HEK293 (cell line): ENCODE measurements around the gene DPH7.

ENCODE experiments used
- GLI2 ChIP-seq: fragments of 450-650 bp; formaldehyde crosslinking; IDR thresholded peaks from 2 replicates; pipeline ENCODE4; 2017; ENCODE audit warnings: missing biosample characterization, missing genetic modification characterization, low read depth, borderline replicate concordance
- KLF16 ChIP-seq: fragments of 450-650 bp; formaldehyde crosslinking; IDR thresholded peaks from 2 replicates; pipeline ENCODE4 v1.5.1; 2017; ENCODE audit warnings: missing biosample characterization, missing genetic modification characterization
- SCRT2 ChIP-seq: fragments of 450-650 bp; formaldehyde crosslinking; IDR thresholded peaks from 2 replicates; pipeline ENCODE4 v1.5.1; 2016; ENCODE audit warnings: missing biosample characterization, missing genetic modification characterization
- WT1 ChIP-seq: fragments of 450-650 bp; formaldehyde crosslinking; IDR thresholded peaks from 2 replicates; pipeline ENCODE4 v1.5.1; 2016; ENCODE audit warnings: missing biosample characterization, missing genetic modification characterization
- ZBTB1 ChIP-seq: fragments of 450-650 bp; formaldehyde crosslinking; IDR thresholded peaks from 2 replicates; pipeline ENCODE4 v1.5.1; 2016; ENCODE audit warnings: missing biosample characterization, missing genetic modification characterization
- ZBTB44 ChIP-seq: fragments of 450-650 bp; IDR thresholded peaks from 2 replicates; pipeline ENCODE4 v1.5.1; 2018; ENCODE audit warnings: missing biosample characterization, mild to moderate bottlenecking, missing genetic modification characterization
- ZIC2 ChIP-seq: fragments of 450-650 bp; formaldehyde crosslinking; IDR thresholded peaks from 2 replicates; pipeline ENCODE4 v1.5.1; 2016; ENCODE audit warnings: missing biosample characterization, missing genetic modification characterization
- ZNF10 ChIP-seq: fragments of 450-650 bp; formaldehyde crosslinking; IDR thresholded peaks from 2 replicates; pipeline ENCODE4 v1.5.1; 2017; ENCODE audit warnings: missing biosample characterization, missing genetic modification characterization
- ZNF157 ChIP-seq: fragments of 450-650 bp; formaldehyde crosslinking; IDR thresholded peaks from 2 replicates; pipeline ENCODE4 v1.5.1; 2016; ENCODE audit warnings: missing biosample characterization, missing genetic modification characterization
- ZNF19 ChIP-seq: fragments of 450-650 bp; formaldehyde crosslinking; IDR thresholded peaks from 2 replicates; pipeline ENCODE4; 2016; ENCODE audit warnings: missing biosample characterization, missing genetic modification characterization, low read depth
- ZNF214 ChIP-seq: fragments of 450-650 bp; formaldehyde crosslinking; IDR thresholded peaks from 2 replicates; pipeline ENCODE4 v1.5.1; 2017; ENCODE audit warnings: missing biosample characterization, mild to moderate bottlenecking, missing genetic modification characterization, borderline replicate concordance
- ZNF302 ChIP-seq: fragments of 450-650 bp; formaldehyde crosslinking; IDR thresholded peaks from 2 replicates; pipeline ENCODE4 v1.5.1; 2016; ENCODE audit warnings: missing biosample characterization, missing genetic modification characterization, low read depth
- ZNF350 ChIP-seq: fragments of 450-650 bp; formaldehyde crosslinking; IDR thresholded peaks from 2 replicates; pipeline ENCODE4 v1.5.0; 2017; ENCODE audit warnings: missing biosample characterization, mild to moderate bottlenecking, missing genetic modification characterization
- ZNF362 ChIP-seq: fragments of 450-650 bp; formaldehyde crosslinking; IDR thresholded peaks from 2 replicates; pipeline ENCODE4 v1.5.1; 2016; ENCODE audit warnings: missing biosample characterization, missing genetic modification characterization
- ZNF558 ChIP-seq: fragments of 450-650 bp; formaldehyde crosslinking; IDR thresholded peaks from 2 replicates; pipeline ENCODE4 v1.5.1; 2016; ENCODE audit warnings: missing biosample characterization, missing genetic modification characterization
- ZNF610 ChIP-seq: fragments of 450-650 bp; formaldehyde crosslinking; IDR thresholded peaks from 2 replicates; pipeline ENCODE4 v1.5.1; 2016; ENCODE audit warnings: missing biosample characterization, missing genetic modification characterization, borderline replicate concordance
- ZNF624 ChIP-seq: fragments of 450-650 bp; formaldehyde crosslinking; IDR thresholded peaks from 2 replicates; pipeline ENCODE4 v1.5.1; 2017; ENCODE audit warnings: missing biosample characterization, missing genetic modification characterization
- ZNF626 ChIP-seq: fragments of 450-650 bp; sonication (Bioruptor Pico); formaldehyde crosslinking; IDR thresholded peaks from 2 replicates; pipeline ENCODE4 v1.5.1; 2018; ENCODE audit warnings: missing biosample characterization, missing genetic modification characterization, inconsistent platforms
- ZNF791 ChIP-seq: fragments of 450-650 bp; formaldehyde crosslinking; IDR thresholded peaks from 2 replicates; pipeline ENCODE4 v1.5.1; 2016; ENCODE audit warnings: missing biosample characterization, missing genetic modification characterization
- ZNF792 ChIP-seq: fragments of 450-650 bp; formaldehyde crosslinking; IDR thresholded peaks from 2 replicates; pipeline ENCODE4 v1.5.1; 2016; ENCODE audit warnings: missing biosample characterization, missing genetic modification characterization
- TF ChIP-seq, protein P1 (sequence below): fragments of 450-650 bp; formaldehyde crosslinking; IDR thresholded peaks from 2 replicates; pipeline ENCODE4 v1.5.1; 2016; ENCODE audit warnings: missing biosample characterization, missing genetic modification characterization
- TF ChIP-seq, protein P2 (sequence below): fragments of 450-650 bp; formaldehyde crosslinking; IDR thresholded peaks from 2 replicates; pipeline ENCODE4 v1.5.1; 2016; ENCODE audit warnings: missing biosample characterization, missing genetic modification characterization
- TF ChIP-seq, protein P3 (sequence below): fragments of 450-650 bp; formaldehyde crosslinking; IDR thresholded peaks from 2 replicates; pipeline ENCODE4 v1.5.1; 2016; ENCODE audit warnings: missing biosample characterization, missing genetic modification characterization
- TF ChIP-seq, protein P4 (sequence below): fragments of 450-650 bp; formaldehyde crosslinking; IDR thresholded peaks from 2 replicates; pipeline ENCODE4 v1.5.1; 2016; ENCODE audit warnings: missing biosample characterization, missing genetic modification characterization
- TF ChIP-seq, protein P5 (sequence below): fragments of 450-650 bp; formaldehyde crosslinking; IDR thresholded peaks from 2 replicates; pipeline ENCODE4 v1.5.1; 2016; ENCODE audit warnings: missing biosample characterization, missing genetic modification characterization

Gene DPH7

GRCh38 chr9:137590469-137591383 lies 12.0 kb upstream of the DPH7 start, which contains the start of gene ZMYND19 (continued):
- TF ChIP-seq, protein P1, sequence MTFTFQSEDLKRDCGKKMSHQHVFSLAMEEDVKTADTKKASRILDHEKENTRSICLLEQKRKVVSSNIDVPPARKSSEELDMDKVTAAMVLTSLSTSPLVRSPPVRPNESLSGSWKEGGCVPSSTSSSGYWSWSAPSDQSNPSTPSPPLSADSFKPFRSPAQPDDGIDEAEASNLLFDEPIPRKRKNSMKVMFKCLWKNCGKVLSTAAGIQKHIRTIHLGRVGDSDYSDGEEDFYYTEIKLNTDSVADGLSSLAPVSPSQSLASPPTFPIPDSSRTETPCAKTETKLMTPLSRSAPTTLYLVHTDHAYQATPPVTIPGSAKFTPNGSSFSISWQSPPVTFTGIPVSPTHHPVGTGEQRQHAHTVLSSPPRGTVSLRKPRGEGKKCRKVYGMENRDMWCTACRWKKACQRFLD (tag by site-specific recombination): no peak
- no peak for TF ChIP-seq WT1 (tag by site-specific recombination)
- no peak for TF ChIP-seq ZNF302 (tag by site-specific recombination)
- TF ChIP-seq, protein P2, sequence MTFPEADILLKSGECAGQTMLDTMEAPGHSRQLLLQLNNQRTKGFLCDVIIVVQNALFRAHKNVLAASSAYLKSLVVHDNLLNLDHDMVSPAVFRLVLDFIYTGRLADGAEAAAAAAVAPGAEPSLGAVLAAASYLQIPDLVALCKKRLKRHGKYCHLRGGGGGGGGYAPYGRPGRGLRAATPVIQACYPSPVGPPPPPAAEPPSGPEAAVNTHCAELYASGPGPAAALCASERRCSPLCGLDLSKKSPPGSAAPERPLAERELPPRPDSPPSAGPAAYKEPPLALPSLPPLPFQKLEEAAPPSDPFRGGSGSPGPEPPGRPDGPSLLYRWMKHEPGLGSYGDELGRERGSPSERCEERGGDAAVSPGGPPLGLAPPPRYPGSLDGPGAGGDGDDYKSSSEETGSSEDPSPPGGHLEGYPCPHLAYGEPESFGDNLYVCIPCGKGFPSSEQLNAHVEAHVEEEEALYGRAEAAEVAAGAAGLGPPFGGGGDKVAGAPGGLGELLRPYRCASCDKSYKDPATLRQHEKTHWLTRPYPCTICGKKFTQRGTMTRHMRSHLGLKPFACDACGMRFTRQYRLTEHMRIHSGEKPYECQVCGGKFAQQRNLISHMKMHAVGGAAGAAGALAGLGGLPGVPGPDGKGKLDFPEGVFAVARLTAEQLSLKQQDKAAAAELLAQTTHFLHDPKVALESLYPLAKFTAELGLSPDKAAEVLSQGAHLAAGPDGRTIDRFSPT (tag by site-specific recombination): peak; percentile 36; the same call in 1 of the 2 replicates
- TF ChIP-seq ZIC2 (tag by site-specific recombination): 0 out of 2 replicates have a peak, but pooled peaks have one; percentile 28
- TF ChIP-seq ZNF624: no peak
- TF ChIP-seq ZNF791 (tag by site-specific recombination): no peak
- TF ChIP-seq, protein P3, sequence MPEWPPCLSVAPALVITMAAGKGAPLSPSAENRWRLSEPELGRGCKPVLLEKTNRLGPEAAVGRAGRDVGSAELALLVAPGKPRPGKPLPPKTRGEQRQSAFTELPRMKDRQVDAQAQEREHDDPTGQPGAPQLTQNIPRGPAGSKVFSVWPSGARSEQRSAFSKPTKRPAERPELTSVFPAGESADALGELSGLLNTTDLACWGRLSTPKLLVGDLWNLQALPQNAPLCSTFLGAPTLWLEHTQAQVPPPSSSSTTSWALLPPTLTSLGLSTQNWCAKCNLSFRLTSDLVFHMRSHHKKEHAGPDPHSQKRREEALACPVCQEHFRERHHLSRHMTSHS (tag by site-specific recombination): no peak
- no peak for TF ChIP-seq ZNF19 (tag by site-specific recombination)
- TF ChIP-seq, protein P4, sequence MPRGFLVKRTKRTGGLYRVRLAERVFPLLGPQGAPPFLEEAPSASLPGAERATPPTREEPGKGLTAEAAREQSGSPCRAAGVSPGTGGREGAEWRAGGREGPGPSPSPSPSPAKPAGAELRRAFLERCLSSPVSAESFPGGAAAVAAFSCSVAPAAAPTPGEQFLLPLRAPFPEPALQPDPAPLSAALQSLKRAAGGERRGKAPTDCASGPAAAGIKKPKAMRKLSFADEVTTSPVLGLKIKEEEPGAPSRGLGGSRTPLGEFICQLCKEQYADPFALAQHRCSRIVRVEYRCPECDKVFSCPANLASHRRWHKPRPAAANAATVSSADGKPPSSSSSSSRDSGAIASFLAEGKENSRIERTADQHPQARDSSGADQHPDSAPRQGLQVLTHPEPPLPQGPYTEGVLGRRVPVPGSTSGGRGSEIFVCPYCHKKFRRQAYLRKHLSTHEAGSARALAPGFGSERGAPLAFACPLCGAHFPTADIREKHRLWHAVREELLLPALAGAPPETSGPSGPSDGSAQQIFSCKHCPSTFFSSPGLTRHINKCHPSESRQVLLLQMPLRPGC: peak; percentile 37; the same call in 1 of the 2 replicates
- no peak for TF ChIP-seq ZNF157 (tag by site-specific recombination)
- TF ChIP-seq ZNF558: no peak
- TF ChIP-seq ZNF362 (tag by site-specific recombination): 0 out of 2 replicates have a peak, but pooled peaks have one; percentile 42
- no peak for TF ChIP-seq ZBTB44 (tag by site-specific recombination)
- peak; percentile 57; the same call in 1 of the 2 replicates for TF ChIP-seq ZBTB1 (tag by site-specific recombination)
- TF ChIP-seq SCRT2 (tag by site-specific recombination): no peak
- TF ChIP-seq KLF16 (tag by site-specific recombination): peak; percentile 83; the same call in 1 of the 2 replicates
- TF ChIP-seq, protein P5, sequence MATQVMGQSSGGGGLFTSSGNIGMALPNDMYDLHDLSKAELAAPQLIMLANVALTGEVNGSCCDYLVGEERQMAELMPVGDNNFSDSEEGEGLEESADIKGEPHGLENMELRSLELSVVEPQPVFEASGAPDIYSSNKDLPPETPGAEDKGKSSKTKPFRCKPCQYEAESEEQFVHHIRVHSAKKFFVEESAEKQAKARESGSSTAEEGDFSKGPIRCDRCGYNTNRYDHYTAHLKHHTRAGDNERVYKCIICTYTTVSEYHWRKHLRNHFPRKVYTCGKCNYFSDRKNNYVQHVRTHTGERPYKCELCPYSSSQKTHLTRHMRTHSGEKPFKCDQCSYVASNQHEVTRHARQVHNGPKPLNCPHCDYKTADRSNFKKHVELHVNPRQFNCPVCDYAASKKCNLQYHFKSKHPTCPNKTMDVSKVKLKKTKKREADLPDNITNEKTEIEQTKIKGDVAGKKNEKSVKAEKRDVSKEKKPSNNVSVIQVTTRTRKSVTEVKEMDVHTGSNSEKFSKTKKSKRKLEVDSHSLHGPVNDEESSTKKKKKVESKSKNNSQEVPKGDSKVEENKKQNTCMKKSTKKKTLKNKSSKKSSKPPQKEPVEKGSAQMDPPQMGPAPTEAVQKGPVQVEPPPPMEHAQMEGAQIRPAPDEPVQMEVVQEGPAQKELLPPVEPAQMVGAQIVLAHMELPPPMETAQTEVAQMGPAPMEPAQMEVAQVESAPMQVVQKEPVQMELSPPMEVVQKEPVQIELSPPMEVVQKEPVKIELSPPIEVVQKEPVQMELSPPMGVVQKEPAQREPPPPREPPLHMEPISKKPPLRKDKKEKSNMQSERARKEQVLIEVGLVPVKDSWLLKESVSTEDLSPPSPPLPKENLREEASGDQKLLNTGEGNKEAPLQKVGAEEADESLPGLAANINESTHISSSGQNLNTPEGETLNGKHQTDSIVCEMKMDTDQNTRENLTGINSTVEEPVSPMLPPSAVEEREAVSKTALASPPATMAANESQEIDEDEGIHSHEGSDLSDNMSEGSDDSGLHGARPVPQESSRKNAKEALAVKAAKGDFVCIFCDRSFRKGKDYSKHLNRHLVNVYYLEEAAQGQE (tag by site-specific recombination): no peak; the same call in 1 of the 2 replicates
- no peak for TF ChIP-seq ZNF10
- TF ChIP-seq ZNF610: peak; percentile 55; the same call in 1 of the 2 replicates
- TF ChIP-seq ZNF792: no peak
- no peak for TF ChIP-seq ZNF350 (tag by site-specific recombination)
- no peak for TF ChIP-seq ZNF626 (tag by site-specific recombination)
- no peak for TF ChIP-seq GLI2
- TF ChIP-seq ZNF214: no peak
